Measurements from ENCODE around the gene TXNDC17. TPM values are rescaled to one million over a fixed set of nuclear protein-coding genes. Genes with fewer than 3 reads are reported as not detected.

The TXNDC17 gene
- total and polyA plus RNA-seq, 2 of the 4 experiments (the other 2 are of a cell fraction), result 45.0 to 494 TPM

GRCh38 chr17:6597727-6598126 is 43.1 kb upstream of the TXNDC17 start:
- Histone ChIP-seq H4K20me1 (ENCODE audit: insufficient read depth, low read length) (no peaks in the 10 kb centered on the region), H3K9me1 (ENCODE audit: insufficient read depth, low read length) (no peaks in the 10 kb centered on the region), H3K56ac (ENCODE audit: extremely low read depth, insufficient read depth, low read length) (no peak overlapping the region), H2BK120ac (ENCODE audit: low read depth, low read length) (no peak overlapping the region), H3K4me1 (ENCODE audit: control insufficient read depth, insufficient read depth, low read length) (0 out of 2 replicates have a peak, but pooled peaks cover 1% of the 10 kb centered on the region), H3K9ac (ENCODE audit: low read depth, low read length) (no peak overlapping the region), H2BK20ac (ENCODE audit: low read depth, low read length) (no peak overlapping the region), H3K18ac (ENCODE audit: low read depth, low read length) (no peak overlapping the region), H4K8ac (ENCODE audit: low read depth in 2 of 2, low read length in 2 of 2) (no peak overlapping the region), H2BK5ac (ENCODE audit: low read depth, low read length, poor library complexity, severe bottlenecking) (no peak overlapping the region), H3K4ac (ENCODE audit: low read depth, low read length) (no peak overlapping the region), H2BK15ac (ENCODE audit: low read depth, low read length) (no peak overlapping the region), H3K27me3 (ENCODE audit: control insufficient read depth, insufficient read depth, low read length) (no peaks in the 10 kb centered on the region), H3K36me3 (ENCODE audit: control insufficient read depth, insufficient read depth, low read length) (peaks cover 30% of the 10 kb centered on the region), H3K4me3 (ENCODE audit: insufficient read depth, low read depth, low read length) (no peak overlapping the region), H3K23ac (ENCODE audit: low read depth, low read length) (no peak overlapping the region), H3K27ac (ENCODE audit: insufficient read depth, low read length) (no peak overlapping the region), H3K79me1 (ENCODE audit: low read depth in 1 of 2, low read length in 2 of 2) (peaks cover 8 to 19% of the 10 kb centered on the region in 2 experiments; a peak in 3 of 4 replicates), H2AK9ac (replicated peaks; ENCODE audit: low read depth, low read length, poor library complexity) (no peak overlapping the region), H3K14ac (replicated peaks; ENCODE audit: low read depth, low read length) (no peak overlapping the region), H3K4me2 (ENCODE audit: low read depth, low read length) (no peak overlapping the region), H3K9me3 (ENCODE audit: control insufficient read depth, insufficient read depth, low read length) (no peaks in the 10 kb centered on the region), H2AFZ (replicated peaks; ENCODE audit: low read length, poor library complexity) (no peak overlapping the region), H4K5ac (ENCODE audit: low read depth, low read length) (no peak overlapping the region), H2AK5ac (ENCODE audit: low read depth, low read length) (no peak overlapping the region), H4K91ac (ENCODE audit: insufficient read depth, low read depth, low read length) (no peak overlapping the region)
- BruUV-seq (replicated peaks), result no TSS peak
- POLR2A ChIA-PET (ENCODE audit: unreplicated experiment), result no interaction called here
- TF ChIP-seq BHLHE40 (IDR thresholded peaks at IDR 0.05; ENCODE audit: low read depth, low read length) (no peak), SMC3 (IDR thresholded peaks at IDR 0.05; ENCODE audit: low read depth, low read length) (no peak), RFX5 (IDR thresholded peaks at IDR 0.05; ENCODE audit: low read depth, low read length) (no peak), MXI1 (IDR thresholded peaks at IDR 0.05; ENCODE audit: borderline replicate concordance, low read depth, low read length) (no peak), USF2 (IDR thresholded peaks at IDR 0.05; ENCODE audit: low read depth, low read length) (no peak), CTCF (conservative IDR thresholded peaks at IDR 0.05; ENCODE audit: low read depth, low read length) (no peak), NFE2L2 (IDR thresholded peaks at IDR 0.05; ENCODE audit: low read depth, low read length) (no peak), FOS (IDR thresholded peaks at IDR 0.05; ENCODE audit: low read depth, low read length) (no peak), RAD21 (IDR thresholded peaks at IDR 0.05; ENCODE audit: low read length) (no peak), RCOR1 (IDR thresholded peaks at IDR 0.05; ENCODE audit: insufficient replicate concordance, low read length) (no peak), ELK1 (IDR thresholded peaks at IDR 0.05; ENCODE audit: borderline replicate concordance, low read depth, low read length) (no peak)
- in situ Hi-C loops (cut with MboI; ENCODE audit: low sequenced_read_pairs) (no loop called here), intact Hi-C loops (cut with micrococcal nuclease) (no loop called here), dilution Hi-C loops (cut with HindIII; ENCODE audit: low sequenced_read_pairs, unreplicated experiment) (no loop called here)
- DNase-seq, result no peak
- CTCF ChIA-PET, result interaction anchor here (0.6 to 1.5 kb wide), 4 partner anchors 11 to 1763 kb away, joined by 3 to 4 read pairs (median 3); no protein-coding TSS in a partner anchor
- WGBS, 2 experiments (ENCODE audit: extremely low coverage in 2 of 2, insufficient read length in 1 of 2), result no CpG with 5 or more reads among the region's 1 CpG
- ATAC-seq (ENCODE audit: low read depth), result no peak

Data from IMR-90 (cell line).